HEK293T (cell line): Measurements from ENCODE around the gene DDOST.

Experiments
- ARNT ChIP-seq: fragments of 450-650 bp; IDR thresholded peaks from 2 replicates; pipeline ENCODE4 v1.6.1; 2017; ENCODE audit warnings: mild to moderate bottlenecking
- FOXK2 ChIP-seq: fragments of 450-650 bp; IDR thresholded peaks from 2 replicates; pipeline ENCODE4 v1.6.1; 2016; ENCODE audit warnings: mild to moderate bottlenecking
- LEF1 ChIP-seq: fragments of 450-650 bp; IDR thresholded peaks from 2 replicates; pipeline ENCODE4 v1.6.1; 2017; ENCODE audit warnings: mild to moderate bottlenecking, borderline replicate concordance
- NFRKB ChIP-seq: fragments of 450-650 bp; IDR thresholded peaks from 2 replicates; pipeline ENCODE4 v1.6.1; 2016; ENCODE audit warnings: mild to moderate bottlenecking, moderate library complexity
- SP1 ChIP-seq: fragments of 450-650 bp; IDR thresholded peaks from 2 replicates; pipeline ENCODE4 v1.6.1; 2017
- TARDBP ChIP-seq: fragments of 450-650 bp; IDR thresholded peaks from 2 replicates; pipeline ENCODE4 v1.6.1; 2016

DNA sequence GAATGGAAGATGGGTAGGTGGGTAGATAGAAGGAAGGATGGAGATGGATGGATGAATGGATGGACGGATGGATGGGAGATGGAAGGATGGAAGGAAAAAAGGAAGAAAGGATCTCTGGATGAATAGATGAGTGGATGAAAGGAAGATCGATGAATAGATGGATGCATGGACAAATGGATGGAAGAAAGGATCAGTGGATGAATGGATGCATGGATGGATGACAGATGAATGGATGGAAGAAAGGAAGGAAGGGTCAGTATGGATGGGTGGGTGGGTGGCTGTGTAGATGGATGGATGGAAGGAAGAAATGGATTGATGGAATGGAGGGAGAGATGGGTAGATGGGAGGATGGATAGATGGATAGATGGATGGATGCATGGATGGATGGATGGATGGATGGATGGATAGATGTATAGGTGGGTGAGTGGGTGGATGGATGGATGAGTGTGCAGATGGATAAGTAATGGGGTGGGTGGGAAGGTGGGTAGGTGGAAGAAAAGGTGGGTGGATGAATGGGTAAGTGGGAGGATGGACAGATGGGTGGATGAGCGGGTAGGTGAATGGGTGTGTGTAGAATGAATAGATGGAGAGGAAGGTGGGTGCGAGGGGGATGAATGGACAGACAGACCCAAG is 42.1 kb upstream of the DDOST start:
- TF ChIP-seq ARNT (no peak), NFRKB (no peak), SP1 (no peak), LEF1 (no peak), FOXK2 (no peak), TARDBP (no peak)
